GM19025 (cell line): ENCODE data around the gene TTC9.

Source experiments
- ATAC-seq: cut with Tn5 transposase; IDR thresholded peaks from one replicate; pipeline ENCODE4 v1.9.1; 2021; ENCODE audit warnings: mild to moderate bottlenecking, low read depth, moderate library complexity; ENCODE audit not compliant: unreplicated experiment

TTC9 gene

GRCh38 chr14:70641548-70642302 lies at the start of gene TTC9:
Gene TTC9 (plus strand): TSS chr14:70641916. CDS start chr14:70642130, 214 bp downstream.
- no peak for ATAC-seq

DNA sequence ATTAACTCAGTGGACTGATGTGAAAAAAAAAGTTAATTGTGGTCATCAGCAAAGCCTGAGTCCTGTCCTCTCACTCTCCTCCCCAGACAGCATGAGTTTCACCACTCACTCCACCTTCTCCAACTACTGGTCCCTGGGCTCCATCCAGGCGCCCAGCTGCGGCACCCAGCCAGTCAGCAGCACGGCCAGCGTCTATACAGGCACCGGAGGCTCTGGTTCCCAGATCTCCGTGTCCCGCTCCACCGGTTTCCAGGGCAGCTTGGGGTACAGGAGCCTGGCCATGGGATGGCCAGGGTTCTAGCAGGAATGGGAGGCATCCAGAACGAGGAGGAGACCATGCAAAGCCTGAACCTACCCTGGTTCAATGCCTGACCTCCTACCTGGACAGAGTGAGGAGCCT lies 47.3 kb upstream of the TTC9 start:
- ATAC-seq: no peak

- ATAC-seq: no peak
Measured at GRCh38 chr14:70595443-70596185, 46.1 kb upstream of the TTC9 start.

GRCh38 chr14:70597731-70598130 lies 44.0 kb upstream of the TTC9 start:
- ATAC-seq: no peak

GRCh38 chr14:70599345-70599744 lies 42.4 kb upstream of the TTC9 start:
- no peak for ATAC-seq

DNA sequence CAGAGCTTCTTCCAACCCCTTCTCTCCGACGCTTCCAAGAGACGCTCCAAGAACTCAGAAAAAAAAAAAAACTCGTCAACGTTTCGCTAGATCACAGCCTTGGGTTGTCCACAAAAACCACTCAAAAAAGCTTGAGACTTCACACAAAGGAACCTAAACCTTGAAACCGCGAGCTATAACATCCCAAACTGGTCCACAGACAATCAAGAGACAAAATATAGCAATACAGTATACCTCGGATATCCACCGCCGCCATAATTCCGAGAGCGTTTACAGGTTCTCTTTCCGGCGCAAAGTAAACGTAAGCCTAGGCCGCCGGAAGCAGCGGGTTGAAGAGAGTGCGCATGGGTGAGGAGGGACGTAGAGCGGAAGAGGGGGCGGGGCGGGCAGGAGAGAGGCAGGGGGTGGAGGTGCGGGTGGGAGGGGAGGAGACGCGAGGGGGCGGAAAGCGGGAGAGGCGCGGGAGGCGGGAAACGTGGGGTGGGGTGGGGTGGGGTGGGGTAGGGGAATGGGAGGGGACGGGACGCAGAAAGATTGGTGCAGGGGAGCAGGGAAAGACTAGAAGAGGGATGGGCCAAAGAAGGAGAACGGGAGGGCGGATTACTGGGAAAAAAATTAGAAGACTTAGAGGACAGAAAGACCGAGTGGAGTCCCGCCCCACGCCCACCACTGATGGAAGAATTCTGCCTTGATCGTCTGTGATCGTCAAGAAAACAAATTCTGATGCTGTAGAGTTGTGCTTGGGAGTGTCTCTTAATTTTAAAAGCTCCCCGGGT lies 41.1 kb upstream of the TTC9 start, which contains the start of gene MED6:
TSS of gene MED6 (minus strand) at position 274 of the 776 bp plus-strand sequence. CDS start at position 256, 18 bp downstream.
- ATAC-seq: peak; percentile 90

- no peak for ATAC-seq
Measured at GRCh38 chr14:70601162-70601561, 40.6 kb upstream of the TTC9 start.

DNA sequence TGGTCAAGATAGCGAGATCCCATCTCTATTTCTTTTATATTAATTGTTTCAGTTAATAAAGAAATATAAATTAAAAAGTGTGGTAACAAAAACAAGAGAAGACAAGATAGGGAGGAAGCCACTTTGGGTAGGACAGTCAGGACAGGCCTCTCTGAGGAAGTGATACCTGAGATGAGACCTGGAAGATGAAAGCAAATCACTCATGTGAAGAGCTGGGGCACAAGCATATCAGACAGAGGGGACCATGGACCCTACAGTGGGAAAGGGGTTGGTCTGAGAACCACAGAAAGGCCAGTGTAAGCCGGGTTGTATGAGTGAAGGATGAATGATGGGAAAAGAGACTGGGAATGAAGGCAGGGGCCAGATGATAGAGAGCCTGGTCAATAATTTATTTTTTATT lies 39.5 kb upstream of the TTC9 start:
- ATAC-seq: no peak

DNA sequence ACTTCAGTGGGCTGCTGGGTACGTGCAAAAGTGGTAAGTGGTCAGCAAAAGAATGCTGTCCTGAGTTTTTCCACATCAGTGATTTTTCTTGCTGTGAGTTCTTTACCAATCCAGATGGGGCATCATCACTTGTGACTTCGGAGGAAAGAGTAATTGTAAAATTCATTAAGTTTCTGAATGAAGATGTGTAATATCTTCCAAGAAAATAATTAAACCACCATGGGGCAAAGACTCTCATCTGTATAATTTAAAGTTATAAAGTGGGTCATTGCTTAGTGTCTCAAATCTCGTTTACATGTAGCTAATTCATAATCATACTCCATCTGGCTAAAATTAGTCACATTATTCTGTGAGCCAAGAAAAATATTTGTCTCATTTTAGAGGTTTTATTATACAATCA lies 30.5 kb upstream of the TTC9 start:
- ATAC-seq: no peak

DNA sequence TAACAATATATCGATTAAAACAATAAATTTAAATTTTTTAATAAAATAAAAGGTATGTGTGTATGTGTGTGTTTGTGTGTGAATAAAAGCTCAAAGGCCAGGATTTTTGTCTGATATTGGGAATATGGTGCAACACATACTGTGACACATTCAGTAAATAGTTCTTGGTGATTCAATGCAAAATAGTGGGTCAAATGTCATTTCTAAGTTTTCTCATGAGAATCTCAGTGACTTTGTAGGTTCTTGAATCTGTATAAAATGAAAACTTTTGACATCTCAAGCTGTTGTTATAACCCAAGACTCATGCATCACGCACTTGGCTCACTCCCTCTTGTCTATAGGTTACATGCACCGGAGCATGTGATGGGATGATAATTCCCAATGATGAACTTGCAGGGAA lies 25.1 kb upstream of the TTC9 start:
- no peak for ATAC-seq

- no peak for ATAC-seq
Measured at GRCh38 chr14:70618314-70618713, 23.4 kb upstream of the TTC9 start.

GRCh38 chr14:70619708-70620107 lies 22.0 kb upstream of the TTC9 start:
- no peak for ATAC-seq

- no peak for ATAC-seq
Measured at GRCh38 chr14:70622111-70622712, 19.5 kb upstream of the TTC9 start.

DNA sequence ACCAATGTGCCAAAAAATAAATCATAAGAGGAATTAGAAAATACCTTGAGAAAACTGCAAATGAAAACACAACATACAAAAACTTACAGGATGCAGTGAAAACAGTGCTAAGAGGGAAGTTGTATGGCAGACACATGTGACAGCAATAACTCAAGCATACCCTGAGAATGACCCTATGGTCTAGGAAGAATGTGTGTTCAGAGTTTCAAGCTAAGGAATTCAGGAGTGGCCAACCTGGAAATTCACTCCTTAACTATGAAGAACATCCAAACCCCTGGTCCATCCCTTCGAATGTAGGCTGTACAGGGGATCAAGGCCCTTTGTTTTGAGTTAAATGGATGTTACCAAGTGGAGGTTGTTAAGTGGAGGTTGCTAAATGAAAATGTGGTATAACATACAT lies 16.7 kb upstream of the TTC9 start:
- ATAC-seq: no peak

DNA sequence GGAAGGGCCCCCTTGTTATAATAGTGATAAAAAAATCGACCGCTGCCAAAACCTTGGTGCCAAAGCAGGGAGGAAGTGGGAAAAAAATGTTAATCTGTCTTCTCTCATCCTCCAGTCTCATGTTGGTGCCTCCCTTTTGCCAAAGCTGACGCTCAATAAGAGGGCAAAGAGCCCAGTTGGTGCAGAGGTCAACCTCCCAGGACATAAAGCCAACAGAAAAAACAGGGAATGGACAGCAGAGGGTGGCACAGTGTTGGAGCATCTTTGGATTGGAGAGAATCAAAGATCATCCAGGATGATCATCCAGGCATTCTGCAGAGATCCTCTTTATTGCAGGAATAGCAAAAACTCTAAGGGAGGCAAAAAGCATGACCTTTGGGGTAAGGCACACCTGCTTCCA lies 9.8 kb upstream of the TTC9 start:
- ATAC-seq: no peak

- no peak for ATAC-seq
Measured at GRCh38 chr14:70635971-70636595, 5.6 kb upstream of the TTC9 start.

- ATAC-seq: no peak
Measured at GRCh38 chr14:70638416-70638815, 3.3 kb upstream of the TTC9 start.

DNA sequence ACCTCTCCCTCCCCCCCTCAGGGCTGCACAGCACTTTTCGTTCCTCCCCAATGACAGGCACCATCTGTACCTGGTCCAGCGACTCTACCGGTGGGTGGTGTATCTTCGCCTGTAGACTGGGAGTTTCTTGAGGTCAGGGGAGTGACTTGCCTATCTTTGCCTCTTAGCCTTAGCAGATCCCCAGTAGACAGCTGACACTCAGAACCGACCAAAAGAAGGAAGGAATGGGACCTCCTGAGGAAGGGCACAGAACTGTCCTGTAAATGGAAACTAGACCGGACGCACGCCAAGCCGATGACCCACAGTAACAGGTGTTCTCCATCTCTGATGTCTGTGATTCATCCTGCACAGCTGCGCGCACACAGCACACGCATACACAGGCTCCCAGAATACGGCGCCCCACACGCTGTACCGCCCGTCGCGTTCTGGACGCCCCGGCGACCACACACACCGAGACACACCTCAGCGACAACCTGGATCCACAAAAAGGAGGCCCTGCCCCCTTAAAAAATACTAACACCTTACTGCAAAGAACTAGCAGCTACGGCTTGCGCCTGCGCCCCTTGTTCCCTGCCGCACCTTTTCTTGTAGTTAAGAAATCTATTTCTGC lies 673 bp upstream of the TTC9 start:
- ATAC-seq: peak; percentile 50

GRCh38 chr14:70642303-70643235 lies 853 bp downstream of the TTC9 start:
- no peak for ATAC-seq
